ENCODE results near the gene TMEM232.

The TMEM232 gene

DNA sequence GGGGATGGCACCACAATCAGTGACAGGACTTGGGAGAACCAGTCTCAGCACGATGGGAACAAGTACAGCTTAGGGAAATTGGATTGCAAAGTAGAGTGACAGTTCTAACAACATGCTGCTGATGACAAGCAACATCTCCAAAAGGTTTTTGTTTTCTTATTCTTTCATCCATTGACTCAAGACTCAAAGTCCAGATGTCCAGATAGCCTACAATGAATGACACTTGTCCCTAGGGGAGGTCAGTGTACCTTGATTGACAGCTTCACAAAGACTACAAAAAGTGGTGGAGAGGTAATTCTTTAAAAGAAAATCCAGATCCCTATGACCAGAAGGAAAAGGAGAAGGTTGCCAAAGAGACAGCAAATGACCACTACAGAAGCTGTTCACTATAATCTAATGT is 323.9 kb downstream of the TMEM232 start:
- Histone ChIP-seq H3K9ac (ENCODE audit: low read depth, low read length) (no peak overlapping the region), H3K9me3 (ENCODE audit: control insufficient read depth, insufficient read depth, low read length) (no peaks in the 10 kb centered on the region), H3K36me3 (ENCODE audit: insufficient read depth, low read length) (no peaks in the 10 kb centered on the region), H3K4me1 (ENCODE audit: insufficient read depth, low read length) (no peaks in the 10 kb centered on the region)

DNA sequence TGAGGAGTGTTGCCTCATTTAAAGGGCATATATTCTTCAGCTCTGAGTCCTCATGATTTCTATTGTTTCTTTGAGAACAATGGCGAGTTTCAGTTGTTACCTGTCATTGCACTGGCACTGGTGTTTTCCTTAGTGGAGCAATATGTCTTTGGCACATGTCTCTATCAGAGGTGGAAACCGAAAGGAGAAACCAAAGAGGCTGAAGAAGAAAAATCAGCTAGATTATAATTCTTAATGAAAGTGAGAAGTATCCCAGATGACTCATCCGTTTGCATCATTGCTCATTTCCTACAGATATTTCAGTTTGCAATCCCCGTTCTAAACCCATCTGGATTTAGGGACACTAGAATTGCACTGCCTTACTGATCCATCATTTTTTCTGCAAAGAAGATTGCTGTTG is 324.6 kb downstream of the TMEM232 start:
- Histone ChIP-seq H3K4me1 (ENCODE audit: insufficient read depth, low read length) (no peaks in the 10 kb centered on the region), H3K36me3 (ENCODE audit: insufficient read depth, low read length) (no peaks in the 10 kb centered on the region), H3K9me3 (ENCODE audit: control insufficient read depth, insufficient read depth, low read length) (no peaks in the 10 kb centered on the region), H3K9ac (ENCODE audit: low read depth, low read length) (no peak overlapping the region)

GRCh38 chr5:110398951-110399350 is 327.5 kb downstream of the TMEM232 start:
- no peaks in the 10 kb centered on the region for H3K9me3 ChIP-seq (ENCODE audit: control insufficient read depth, insufficient read depth, low read length)
- H3K4me1 ChIP-seq (ENCODE audit: insufficient read depth, low read length) = no peaks in the 10 kb centered on the region
- no peak overlapping the region for H3K9ac ChIP-seq (ENCODE audit: low read depth, low read length)
- H3K36me3 ChIP-seq (ENCODE audit: insufficient read depth, low read length) = no peaks in the 10 kb centered on the region

DNA sequence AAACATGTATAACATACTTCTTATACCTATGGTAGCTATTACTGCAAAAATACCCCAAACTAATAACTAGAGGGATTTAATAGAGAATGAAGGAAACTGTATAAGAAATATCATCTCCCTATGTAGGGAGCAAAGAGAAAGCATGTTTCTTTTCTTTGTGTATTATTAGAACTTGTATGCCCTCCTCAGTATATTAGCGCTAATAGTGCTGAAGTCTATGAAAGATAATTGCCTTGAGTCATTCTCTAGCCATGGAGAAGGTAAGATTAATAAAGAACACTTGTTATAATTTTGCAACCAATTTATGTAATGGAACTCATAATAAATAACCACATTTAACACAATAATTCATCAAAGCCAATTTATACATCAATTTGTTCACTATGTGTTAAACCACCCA is 329.2 kb downstream of the TMEM232 start:
- Histone ChIP-seq H3K36me3 (ENCODE audit: insufficient read depth, low read length) (no peaks in the 10 kb centered on the region), H3K9ac (ENCODE audit: low read depth, low read length) (no peak overlapping the region), H3K9me3 (ENCODE audit: control insufficient read depth, insufficient read depth, low read length) (no peaks in the 10 kb centered on the region), H3K4me1 (ENCODE audit: insufficient read depth, low read length) (no peaks in the 10 kb centered on the region)

DNA sequence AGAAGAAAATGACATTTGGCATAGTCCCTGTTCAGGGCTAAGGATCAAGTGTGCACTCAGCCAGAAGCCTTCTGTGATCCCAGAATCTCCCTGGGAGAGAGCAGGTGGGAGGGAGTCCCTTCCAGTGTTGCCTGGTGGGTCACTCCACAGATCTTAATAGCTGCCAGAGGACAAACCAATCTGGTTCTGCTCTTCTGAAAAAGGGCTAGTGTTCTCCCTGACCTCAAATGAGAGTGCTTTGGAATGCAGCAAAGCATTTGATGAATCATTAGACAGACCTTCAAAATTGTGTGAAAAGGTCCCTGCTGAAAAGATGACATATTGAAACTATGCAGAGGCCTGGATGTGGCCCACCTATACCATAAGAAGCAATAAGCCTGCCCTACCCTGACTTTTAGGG is 339.7 kb downstream of the TMEM232 start:
- Histone ChIP-seq H3K4me1 (ENCODE audit: insufficient read depth, low read length) (peaks cover 6% of the 10 kb centered on the region), H3K9ac (ENCODE audit: low read depth, low read length) (no peak overlapping the region), H3K36me3 (ENCODE audit: insufficient read depth, low read length) (no peaks in the 10 kb centered on the region), H3K9me3 (ENCODE audit: control insufficient read depth, insufficient read depth, low read length) (no peaks in the 10 kb centered on the region)

GRCh38 chr5:110383231-110383630 is 343.2 kb downstream of the TMEM232 start:
- H3K36me3 ChIP-seq (ENCODE audit: insufficient read depth, low read length) = no peaks in the 10 kb centered on the region
- no peaks in the 10 kb centered on the region for H3K9me3 ChIP-seq (ENCODE audit: control insufficient read depth, insufficient read depth, low read length)
- no peak overlapping the region for H3K9ac ChIP-seq (ENCODE audit: low read depth, low read length)
- H3K4me1 ChIP-seq (ENCODE audit: insufficient read depth, low read length) = peaks cover 3% of the 10 kb centered on the region; the same call in 1 of the 2 replicates

DNA sequence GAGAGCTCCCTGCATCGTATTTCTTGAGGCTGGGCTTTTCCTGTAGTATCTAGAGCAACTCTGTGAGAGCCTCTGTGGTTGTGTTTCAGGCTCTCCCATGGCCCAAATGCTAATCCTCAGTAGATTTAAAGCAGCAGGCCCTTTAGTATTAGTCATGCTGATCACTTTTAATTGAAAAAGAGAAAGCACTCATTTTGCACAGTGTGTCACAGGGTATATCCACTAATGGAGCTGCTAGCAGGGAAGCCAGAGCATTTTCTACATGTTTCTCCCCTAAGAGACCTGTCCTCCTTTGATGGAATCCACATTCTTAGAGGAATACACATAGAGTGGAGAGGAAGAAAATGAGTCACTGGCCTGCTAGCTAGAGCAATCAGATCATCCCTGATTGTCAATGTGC is 348.5 kb downstream of the TMEM232 start:
- peaks cover 9% of the 10 kb centered on the region for H3K4me1 ChIP-seq (ENCODE audit: insufficient read depth, low read length)
- no peaks in the 10 kb centered on the region for H3K36me3 ChIP-seq (ENCODE audit: insufficient read depth, low read length)
- no peak overlapping the region for H3K9ac ChIP-seq (ENCODE audit: low read depth, low read length)
- no peaks in the 10 kb centered on the region for H3K9me3 ChIP-seq (ENCODE audit: control insufficient read depth, insufficient read depth, low read length)

GRCh38 chr5:110377361-110377760 is 349.1 kb downstream of the TMEM232 start:
- no peaks in the 10 kb centered on the region for H3K36me3 ChIP-seq (ENCODE audit: insufficient read depth, low read length)
- H3K4me1 ChIP-seq (ENCODE audit: insufficient read depth, low read length) = peaks cover 9% of the 10 kb centered on the region
- no peak overlapping the region for H3K9ac ChIP-seq (ENCODE audit: low read depth, low read length)
- H3K9me3 ChIP-seq (ENCODE audit: control insufficient read depth, insufficient read depth, low read length) = no peaks in the 10 kb centered on the region

- Histone ChIP-seq H3K9me3 (ENCODE audit: control insufficient read depth, insufficient read depth, low read length) (no peaks in the 10 kb centered on the region), H3K9ac (ENCODE audit: low read depth, low read length) (no peak overlapping the region), H3K4me1 (ENCODE audit: insufficient read depth, low read length) (peaks cover 9% of the 10 kb centered on the region), H3K36me3 (ENCODE audit: insufficient read depth, low read length) (no peaks in the 10 kb centered on the region)
Observed at GRCh38 chr5:110376281-110376951, 350.1 kb downstream of the TMEM232 start.

DNA sequence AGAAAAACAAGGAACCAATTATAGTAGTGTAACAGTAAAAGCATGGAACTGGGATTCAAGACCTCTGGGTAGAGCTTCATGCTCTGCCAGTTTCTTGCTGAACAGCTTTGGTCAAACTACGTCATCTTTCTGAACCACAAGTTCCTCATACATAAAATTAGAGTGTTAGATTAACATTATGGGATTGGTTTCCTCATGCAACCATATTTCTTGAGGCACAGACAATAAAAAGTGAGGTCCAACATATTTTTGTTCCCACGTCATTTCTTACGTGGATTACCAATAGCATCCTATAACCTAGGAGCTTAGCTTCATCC is 354.8 kb downstream of the TMEM232 start:
- no peaks in the 10 kb centered on the region for H3K4me1 ChIP-seq (ENCODE audit: insufficient read depth, low read length)
- no peaks in the 10 kb centered on the region for H3K9me3 ChIP-seq (ENCODE audit: control insufficient read depth, insufficient read depth, low read length)
- no peak overlapping the region for H3K9ac ChIP-seq (ENCODE audit: low read depth, low read length)
- no peaks in the 10 kb centered on the region for H3K36me3 ChIP-seq (ENCODE audit: insufficient read depth, low read length)

GRCh38 chr5:110371011-110371724 is 355.3 kb downstream of the TMEM232 start:
- H3K9ac ChIP-seq (ENCODE audit: low read depth, low read length) = no peak overlapping the region
- H3K4me1 ChIP-seq (ENCODE audit: insufficient read depth, low read length) = no peaks in the 10 kb centered on the region
- no peaks in the 10 kb centered on the region for H3K36me3 ChIP-seq (ENCODE audit: insufficient read depth, low read length)
- no peaks in the 10 kb centered on the region for H3K9me3 ChIP-seq (ENCODE audit: control insufficient read depth, insufficient read depth, low read length)
